ENCODE data around the gene SPACA6. TPM values are rescaled to one million over a fixed set of nuclear protein-coding genes. Genes with fewer than 3 reads are reported as not detected.

SPACA6 gene
- total RNA-seq, 2 donors from 2014 or later = 18.4 to 26.8 TPM

GRCh38 chr19:51710163-51710562 is 17.0 kb downstream of the SPACA6 start:
- TF ChIP-seq, protein P1, sequence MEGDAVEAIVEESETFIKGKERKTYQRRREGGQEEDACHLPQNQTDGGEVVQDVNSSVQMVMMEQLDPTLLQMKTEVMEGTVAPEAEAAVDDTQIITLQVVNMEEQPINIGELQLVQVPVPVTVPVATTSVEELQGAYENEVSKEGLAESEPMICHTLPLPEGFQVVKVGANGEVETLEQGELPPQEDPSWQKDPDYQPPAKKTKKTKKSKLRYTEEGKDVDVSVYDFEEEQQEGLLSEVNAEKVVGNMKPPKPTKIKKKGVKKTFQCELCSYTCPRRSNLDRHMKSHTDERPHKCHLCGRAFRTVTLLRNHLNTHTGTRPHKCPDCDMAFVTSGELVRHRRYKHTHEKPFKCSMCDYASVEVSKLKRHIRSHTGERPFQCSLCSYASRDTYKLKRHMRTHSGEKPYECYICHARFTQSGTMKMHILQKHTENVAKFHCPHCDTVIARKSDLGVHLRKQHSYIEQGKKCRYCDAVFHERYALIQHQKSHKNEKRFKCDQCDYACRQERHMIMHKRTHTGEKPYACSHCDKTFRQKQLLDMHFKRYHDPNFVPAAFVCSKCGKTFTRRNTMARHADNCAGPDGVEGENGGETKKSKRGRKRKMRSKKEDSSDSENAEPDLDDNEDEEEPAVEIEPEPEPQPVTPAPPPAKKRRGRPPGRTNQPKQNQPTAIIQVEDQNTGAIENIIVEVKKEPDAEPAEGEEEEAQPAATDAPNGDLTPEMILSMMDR (conservative IDR thresholded peaks at IDR 0.05) = no peak
- no peak overlapping the region for H3K27ac ChIP-seq (ENCODE audit: low read depth, low read length)
- H3K9me3 ChIP-seq (ENCODE audit: control insufficient read depth, low read length) = no peaks in the 10 kb centered on the region
- WGBS, 2 experiments (ENCODE audit: insufficient coverage in 1 of 2, insufficient read length in 1 of 2) = 82 to 90% methylated on average over 2 of the region's 2 CpGs
- DNase-seq = no peak
- no peaks in the 10 kb centered on the region for H3K4me1 Mint-ChIP-seq
- H3K4me3 Mint-ChIP-seq = no peak overlapping the region
- peaks cover 27% of the 10 kb centered on the region for H3K36me3 Mint-ChIP-seq (ENCODE audit: low read depth)
- H3K36me3 ChIP-seq (ENCODE audit: control insufficient read depth, insufficient read depth, low read length) = peaks cover 24% of the 10 kb centered on the region
- H3K9me3 Mint-ChIP-seq = no peaks in the 10 kb centered on the region
- peaks cover under 1% of the 10 kb centered on the region for H3K27me3 ChIP-seq (ENCODE audit: control insufficient read depth, insufficient read depth, low read length, poor library complexity, severe bottlenecking)
- no peak overlapping the region for H3K9ac ChIP-seq (ENCODE audit: extremely low read depth, low read length, poor library complexity, severe bottlenecking)
- no peaks in the 10 kb centered on the region for H3K4me1 ChIP-seq (ENCODE audit: control insufficient read depth, insufficient read depth, low read length)
- H3K27ac Mint-ChIP-seq = no peak overlapping the region
- peaks cover 30% of the 10 kb centered on the region for H3K27me3 Mint-ChIP-seq (ENCODE audit: insufficient read depth)
- H3K4me3 ChIP-seq (ENCODE audit: low read length) = no peak overlapping the region

DNA sequence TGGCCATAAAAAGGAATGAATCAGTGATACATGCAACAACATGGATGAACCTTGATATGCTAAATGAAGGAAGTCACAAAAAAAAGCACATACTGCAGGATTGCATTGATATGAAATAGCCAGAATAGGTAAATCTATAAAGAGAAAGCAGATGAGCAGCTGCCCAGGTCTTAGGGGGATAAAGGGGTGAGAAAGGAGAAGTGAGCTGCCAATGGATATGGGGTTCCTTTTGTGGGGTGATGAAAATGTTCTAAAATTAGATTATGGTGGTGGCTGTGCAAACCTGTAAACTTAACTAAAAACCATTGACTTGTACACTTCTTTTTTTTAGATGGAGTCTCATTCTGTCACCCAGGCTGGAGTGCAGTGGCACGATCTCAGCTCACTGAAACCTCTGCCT is 18.6 kb downstream of the SPACA6 start:
- Mint-ChIP-seq H3K9me3 (no peaks in the 10 kb centered on the region), H3K4me1 (no peaks in the 10 kb centered on the region), H3K36me3 (ENCODE audit: low read depth) (peaks cover 13% of the 10 kb centered on the region), H3K27ac (no peak overlapping the region), H3K4me3 (no peak overlapping the region), H3K27me3 (ENCODE audit: insufficient read depth) (peaks cover 45% of the 10 kb centered on the region)
- peaks cover 8% of the 10 kb centered on the region for H3K36me3 ChIP-seq (ENCODE audit: control insufficient read depth, insufficient read depth, low read length)
- no peaks in the 10 kb centered on the region for H3K4me1 ChIP-seq (ENCODE audit: control insufficient read depth, insufficient read depth, low read length)
- 90 to 100% methylated on average over 1 of the region's 1 CpG for WGBS, 2 experiments (ENCODE audit: insufficient coverage in 1 of 2, insufficient read length in 1 of 2)
- TF ChIP-seq, protein P1 (conservative IDR thresholded peaks at IDR 0.05) = no peak
- H3K9me3 ChIP-seq (ENCODE audit: control insufficient read depth, low read length) = no peaks in the 10 kb centered on the region
- peaks cover 16% of the 10 kb centered on the region for H3K27me3 ChIP-seq (ENCODE audit: control insufficient read depth, insufficient read depth, low read length, poor library complexity, severe bottlenecking)
- H3K4me3 ChIP-seq (ENCODE audit: low read length) = no peak overlapping the region
- DNase-seq = no peak
- no peak overlapping the region for H3K27ac ChIP-seq (ENCODE audit: low read depth, low read length)
- H3K9ac ChIP-seq (ENCODE audit: extremely low read depth, low read length, poor library complexity, severe bottlenecking) = no peak overlapping the region

- no peak overlapping the region for H3K27ac Mint-ChIP-seq
- H3K27me3 ChIP-seq (ENCODE audit: control insufficient read depth, insufficient read depth, low read length, poor library complexity, severe bottlenecking) = peaks cover 25% of the 10 kb centered on the region
- WGBS, 2 experiments (ENCODE audit: insufficient coverage in 1 of 2, insufficient read length in 1 of 2) = 52 to 95% methylated on average over 3 to 6 of the region's 9 CpGs
- H3K9me3 ChIP-seq (ENCODE audit: control insufficient read depth, low read length) = no peaks in the 10 kb centered on the region
- H3K36me3 ChIP-seq (ENCODE audit: control insufficient read depth, insufficient read depth, low read length) = no peaks in the 10 kb centered on the region
- no peak overlapping the region for H3K4me3 Mint-ChIP-seq
- TF ChIP-seq, protein P1 (conservative IDR thresholded peaks at IDR 0.05) = peak; percentile 84
- no peaks in the 10 kb centered on the region for H3K4me1 Mint-ChIP-seq
- H3K9me3 Mint-ChIP-seq = no peaks in the 10 kb centered on the region
- H3K4me3 ChIP-seq (ENCODE audit: low read length) = no peak overlapping the region
- DNase-seq = peak; percentile 85
- no peak overlapping the region for H3K9ac ChIP-seq (ENCODE audit: extremely low read depth, low read length, poor library complexity, severe bottlenecking)
- peaks cover 54% of the 10 kb centered on the region for H3K27me3 Mint-ChIP-seq (ENCODE audit: insufficient read depth)
- H3K36me3 Mint-ChIP-seq (ENCODE audit: low read depth) = peaks cover 5% of the 10 kb centered on the region
- no peaks in the 10 kb centered on the region for H3K4me1 ChIP-seq (ENCODE audit: control insufficient read depth, insufficient read depth, low read length)
- H3K27ac ChIP-seq (ENCODE audit: low read depth, low read length) = no peak overlapping the region
Measured at GRCh38 chr19:51712461-51713081, 19.4 kb downstream of the SPACA6 start.
